Left lung (tissue), 10 donors: ENCODE results near the gene EYA4. TPM values are rescaled to one million over a fixed set of nuclear protein-coding genes. Genes with fewer than 3 reads are reported as not detected.

Experiments used
- ATAC-seq: fragments of 200-7000 bp; cut with Tn5 transposase; one replicate; pipeline ENCODE4 v1.9.1; 2020; ENCODE audit warnings: moderate library complexity
- DNase-seq, 4 donors: peaks; one replicate each; pipeline ENCODE4 v3.0.0-alpha.2; 2013 to 2020
- H3K27ac ChIP-seq, 2 donors: fragments of 200-600 bp; sonication (generic) in 1 of 2; one replicate each; pipeline versions ENCODE4 v1.5.0 to v1.8.0; 2020 to 2021
- H3K27me3 ChIP-seq, 2 donors: fragments of 200-600 bp; sonication (generic) in 1 of 2; one replicate each; pipeline versions ENCODE4 v1.5.0 to v1.8.0; 2020 to 2021
- H3K36me3 ChIP-seq, 2 donors: fragments of 200-600 bp; sonication (generic) in 1 of 2; one replicate each; pipeline versions ENCODE4 v1.5.0 to v1.8.0; 2020 to 2021
- H3K4me1 ChIP-seq, 2 donors: fragments of 200-600 bp; one replicate each; pipeline ENCODE4 v1.8.0; 2021
- H3K4me3 ChIP-seq, 2 donors: fragments of 200-600 bp; sonication (generic) in 1 of 2; one replicate each; pipeline versions ENCODE4 v1.5.0 to v1.8.0; 2020 to 2021; ENCODE audit warnings: mild to moderate bottlenecking in 1 of 2
- H3K9me3 ChIP-seq, 2 donors: fragments of 200-600 bp; sonication (generic) in 1 of 2; one replicate each; pipeline versions ENCODE4 v1.5.0 to v1.8.0; 2020 to 2021
- CTCF ChIP-seq, 2 donors: fragments of 200-600 bp; sonication (generic) in 1 of 2; IDR thresholded peaks; one replicate each; pipeline versions ENCODE4 v1.5.0 to v1.8.0; 2021; ENCODE audit warnings: antibody characterized with exemption in 2 of 2
- intact Hi-C, 2 donors: fragments of 100-400 bp; cut with DNase I; formaldehyde crosslinking; loops; one replicate each; pipeline versions ENCODE4 v1.11.2 to v1.14.2; 2022
- polyA plus RNA-seq, 6 donors: library from polyadenylated mRNA; unstranded; fragments of 120-200 nt; gene quantifications; one replicate each; pipeline ENCODE4 v1.2.1, GENCODE V29; 2013; ENCODE audit not compliant: insufficient read length in 6 of 6
- total RNA-seq, 2 donors: library from RNA; stranded (reverse); fragmentation: NEBNext Ultra II Directional; extraction: Animal tissue kit (Norgen Biotek cat#: 25700); gene quantifications; one replicate each; pipeline ENCODE4 v1.2.1, GENCODE V29; 2021
- donor health status: DM: no; HTN: yes; CAD: no.
- donor health status: DM: no; HTN: no; CAD: no.

The EYA4 gene
- total and polyA plus RNA-seq, 8 donors: 1.0 to 9.8 (median 8.4) TPM

- intact Hi-C loops: no loop called here
- H3K36me3 ChIP-seq: no peaks in the 10 kb centered on the region
- H3K27ac ChIP-seq: no peak overlapping the region
- TF ChIP-seq CTCF (IDR thresholded peaks at IDR 0.05): no peak
- no peaks in the 10 kb centered on the region for H3K9me3 ChIP-seq
- DNase-seq (no peak), ATAC-seq (no peak)
- no peaks in the 10 kb centered on the region for H3K4me1 ChIP-seq
- H3K27me3 ChIP-seq: no peaks in the 10 kb centered on the region
- no peak overlapping the region for H3K4me3 ChIP-seq
These were observed 237.5 kb downstream of the EYA4 start for GRCh38 chr6:133478673-133479072.

GRCh38 chr6:133487174-133487573, 246.0 kb downstream of the EYA4 start:
- Histone ChIP-seq H3K27me3 (no peaks in the 10 kb centered on the region), H3K27ac (no peak overlapping the region), H3K9me3 (peaks cover 0 to 4% of the 10 kb centered on the region in 2 donors), H3K36me3 (no peaks in the 10 kb centered on the region), H3K4me1 (no peaks in the 10 kb centered on the region), H3K4me3 (no peak overlapping the region)
- DNase-seq (no peak), ATAC-seq (no peak)
- no peak for TF ChIP-seq CTCF (IDR thresholded peaks at IDR 0.05)
- intact Hi-C loops: no loop called here

GRCh38 chr6:133495205-133495903, 254.2 kb downstream of the EYA4 start:
- TF ChIP-seq CTCF (IDR thresholded peaks at IDR 0.05): no peak
- intact Hi-C loops: no loop called here
- no peak overlapping the region for H3K4me3 ChIP-seq
- no peak overlapping the region for H3K27ac ChIP-seq
- ATAC-seq (peak; percentile 65), DNase-seq (no peak)
- peaks cover 0 to 4% of the 10 kb centered on the region in 2 donors for H3K9me3 ChIP-seq
- no peaks in the 10 kb centered on the region for H3K27me3 ChIP-seq
- no peaks in the 10 kb centered on the region for H3K36me3 ChIP-seq
- no peaks in the 10 kb centered on the region for H3K4me1 ChIP-seq

- ATAC-seq: no peak
These were observed 258.5 kb downstream of the EYA4 start for GRCh38 chr6:133499662-133500061.

More at GRCh38 chr6:133499662-133500061, 258.5 kb downstream of the EYA4 start:
- no peak for DNase-seq
- no peaks in the 10 kb centered on the region for H3K4me1 ChIP-seq
- TF ChIP-seq CTCF (IDR thresholded peaks at IDR 0.05): no peak
- H3K4me3 ChIP-seq: no peak overlapping the region
- H3K9me3 ChIP-seq: no peaks in the 10 kb centered on the region
- H3K27me3 ChIP-seq: no peaks in the 10 kb centered on the region
- intact Hi-C loops: no loop called here
- no peaks in the 10 kb centered on the region for H3K36me3 ChIP-seq
- H3K27ac ChIP-seq: no peak overlapping the region
